ENCODE measurements around the gene GSTO1. TPM values are rescaled to one million over a fixed set of nuclear protein-coding genes. Genes with fewer than 3 reads are reported as not detected.

The GSTO1 gene
- total and polyA plus RNA-seq, 4 donors: 137 to 349 (median 211) TPM

GRCh38 chr10:104286939-104287338, 32.2 kb downstream of the GSTO1 start:
- Histone ChIP-seq H3K9me3 (ENCODE audit: control insufficient read depth in 4 of 4, low read length in 3 of 4) (no peaks in the 10 kb centered on the region), H3K27me3 (ENCODE audit: control insufficient read depth in 4 of 4, insufficient read depth in 4 of 4, low read length in 3 of 4) (no peaks in the 10 kb centered on the region), H3K36me3 (ENCODE audit: control insufficient read depth in 4 of 4, insufficient read depth in 3 of 4, low read depth in 1 of 4, low read length in 3 of 4) (no peaks in the 10 kb centered on the region), H3K9ac (ENCODE audit: low read depth in 1 of 2, low read length in 2 of 2) (no peak overlapping the region), H3K27ac (ENCODE audit: low read depth in 1 of 2, low read length in 2 of 2) (no peak overlapping the region), H3K4me1 (ENCODE audit: control insufficient read depth in 4 of 4, insufficient read depth in 4 of 4, low read length in 3 of 4) (peaks cover 0 to 5% (median 2%) of the 10 kb centered on the region in 4 donors), H3K4me3 (ENCODE audit: low read depth in 1 of 3, low read length in 3 of 3) (no peak overlapping the region)
- TF ChIP-seq FOXA2 (IDR thresholded peaks at IDR 0.05) (no peak), GABPA (IDR thresholded peaks at IDR 0.05 in 1 of 2, conservative IDR thresholded peaks at IDR 0.05 in 1 of 2) (no peak), ZBTB33 (IDR thresholded peaks at IDR 0.05) (no peak)
- no peak for DNase-seq (ENCODE audit: low spot score)
- 87% methylated on average over 2 of the region's 2 CpGs for WGBS

GRCh38 chr10:104288355-104288754, 33.7 kb downstream of the GSTO1 start:
- no peak for TF ChIP-seq TAF1 (conservative IDR thresholded peaks at IDR 0.05)
- TF ChIP-seq, protein P1, sequence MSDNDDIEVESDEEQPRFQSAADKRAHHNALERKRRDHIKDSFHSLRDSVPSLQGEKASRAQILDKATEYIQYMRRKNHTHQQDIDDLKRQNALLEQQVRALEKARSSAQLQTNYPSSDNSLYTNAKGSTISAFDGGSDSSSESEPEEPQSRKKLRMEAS (IDR thresholded peaks at IDR 0.05): no peak
- TF ChIP-seq RAD21 (IDR thresholded peaks at IDR 0.05): no peak
- TF ChIP-seq YY1 (IDR thresholded peaks at IDR 0.05): no peak
- TF ChIP-seq FOXA2 (IDR thresholded peaks at IDR 0.05): no peak
- TF ChIP-seq ATF3 (IDR thresholded peaks at IDR 0.05): no peak
- no peak for TF ChIP-seq HNF4A (conservative IDR thresholded peaks at IDR 0.05)
- TF ChIP-seq NR2F2 (IDR thresholded peaks at IDR 0.05): no peak
- no peak for TF ChIP-seq RXRA (IDR thresholded peaks at IDR 0.05)
- no peak for TF ChIP-seq SP1 (IDR thresholded peaks at IDR 0.05)
- TF ChIP-seq EGR1 (IDR thresholded peaks at IDR 0.05; ENCODE audit: low read depth in 2 of 2): no peak
- no peak for TF ChIP-seq ZBTB33 (IDR thresholded peaks at IDR 0.05)
- TF ChIP-seq CTCF (IDR thresholded peaks at IDR 0.05; ENCODE audit: low read depth, low read length, missing input control): no peak
- TF ChIP-seq, protein P2, sequence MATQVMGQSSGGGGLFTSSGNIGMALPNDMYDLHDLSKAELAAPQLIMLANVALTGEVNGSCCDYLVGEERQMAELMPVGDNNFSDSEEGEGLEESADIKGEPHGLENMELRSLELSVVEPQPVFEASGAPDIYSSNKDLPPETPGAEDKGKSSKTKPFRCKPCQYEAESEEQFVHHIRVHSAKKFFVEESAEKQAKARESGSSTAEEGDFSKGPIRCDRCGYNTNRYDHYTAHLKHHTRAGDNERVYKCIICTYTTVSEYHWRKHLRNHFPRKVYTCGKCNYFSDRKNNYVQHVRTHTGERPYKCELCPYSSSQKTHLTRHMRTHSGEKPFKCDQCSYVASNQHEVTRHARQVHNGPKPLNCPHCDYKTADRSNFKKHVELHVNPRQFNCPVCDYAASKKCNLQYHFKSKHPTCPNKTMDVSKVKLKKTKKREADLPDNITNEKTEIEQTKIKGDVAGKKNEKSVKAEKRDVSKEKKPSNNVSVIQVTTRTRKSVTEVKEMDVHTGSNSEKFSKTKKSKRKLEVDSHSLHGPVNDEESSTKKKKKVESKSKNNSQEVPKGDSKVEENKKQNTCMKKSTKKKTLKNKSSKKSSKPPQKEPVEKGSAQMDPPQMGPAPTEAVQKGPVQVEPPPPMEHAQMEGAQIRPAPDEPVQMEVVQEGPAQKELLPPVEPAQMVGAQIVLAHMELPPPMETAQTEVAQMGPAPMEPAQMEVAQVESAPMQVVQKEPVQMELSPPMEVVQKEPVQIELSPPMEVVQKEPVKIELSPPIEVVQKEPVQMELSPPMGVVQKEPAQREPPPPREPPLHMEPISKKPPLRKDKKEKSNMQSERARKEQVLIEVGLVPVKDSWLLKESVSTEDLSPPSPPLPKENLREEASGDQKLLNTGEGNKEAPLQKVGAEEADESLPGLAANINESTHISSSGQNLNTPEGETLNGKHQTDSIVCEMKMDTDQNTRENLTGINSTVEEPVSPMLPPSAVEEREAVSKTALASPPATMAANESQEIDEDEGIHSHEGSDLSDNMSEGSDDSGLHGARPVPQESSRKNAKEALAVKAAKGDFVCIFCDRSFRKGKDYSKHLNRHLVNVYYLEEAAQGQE (IDR thresholded peaks at IDR 0.05): no peak
- no peak for DNase-seq (ENCODE audit: low spot score)
- no peak overlapping the region for H3K27ac ChIP-seq (ENCODE audit: low read depth in 1 of 2, low read length in 2 of 2)
- H3K9ac ChIP-seq (ENCODE audit: low read depth in 1 of 2, low read length in 2 of 2): no peak overlapping the region
- no peak overlapping the region for H3K4me3 ChIP-seq (ENCODE audit: low read depth in 1 of 3, low read length in 3 of 3)
- 49% methylated on average over 1 of the region's 1 CpG for WGBS
- H3K9me3 ChIP-seq (ENCODE audit: control insufficient read depth in 4 of 4, low read length in 3 of 4): no peaks in the 10 kb centered on the region
- no peaks in the 10 kb centered on the region for H3K27me3 ChIP-seq (ENCODE audit: control insufficient read depth in 4 of 4, insufficient read depth in 4 of 4, low read length in 3 of 4)
- no peaks in the 10 kb centered on the region for H3K36me3 ChIP-seq (ENCODE audit: control insufficient read depth in 4 of 4, insufficient read depth in 3 of 4, low read depth in 1 of 4, low read length in 3 of 4)
- peaks cover 0 to 5% (median 2%) of the 10 kb centered on the region in 4 donors for H3K4me1 ChIP-seq (ENCODE audit: control insufficient read depth in 4 of 4, insufficient read depth in 4 of 4, low read length in 3 of 4)
